ENCODE measurements around the gene HSD3B2. TPM values are rescaled to one million over a fixed set of nuclear protein-coding genes. Genes with fewer than 3 reads are reported as not detected.

HSD3B2 gene
- total and polyA plus RNA-seq, 2 experiments from 2014 or later = not detected

GRCh38 chr1:119430486-119430885 is 15.5 kb downstream of the HSD3B2 start:
- Mint-ChIP-seq H3K27ac (no peak overlapping the region), H3K36me3 (ENCODE audit: low read depth) (no peaks in the 10 kb centered on the region), H3K4me3 (no peak overlapping the region), H3K4me1 (peaks cover 12% of the 10 kb centered on the region), H3K9me3 (no peaks in the 10 kb centered on the region; the same call in 2 of the 3 replicates), H3K27me3 (ENCODE audit: insufficient read depth, low read depth, poor library complexity) (peaks cover 5% of the 10 kb centered on the region)
- peaks cover 11% of the 10 kb centered on the region for H3K9me2 ChIP-seq (ENCODE audit: insufficient read depth)
- no peak overlapping the region for H3K4me2 ChIP-seq
- 0 out of 2 replicates have a peak overlapping the region, but pooled peaks have one; percentile 52 for H2AFZ ChIP-seq
- H4K20me1 ChIP-seq (replicated peaks; ENCODE audit: insufficient read depth) = no peaks in the 10 kb centered on the region
- no peak overlapping the region for H3K4me3 ChIP-seq
- H3K27me3 ChIP-seq (ENCODE audit: insufficient read depth) = no peaks in the 10 kb centered on the region
- no peaks in the 10 kb centered on the region for H3F3A ChIP-seq (replicated peaks; ENCODE audit: low read depth)
- no peaks in the 10 kb centered on the region for H3K36me3 ChIP-seq (ENCODE audit: insufficient read depth)
- no peaks in the 10 kb centered on the region for H3K4me1 ChIP-seq (ENCODE audit: insufficient read depth)
- H3K79me2 ChIP-seq (replicated peaks; ENCODE audit: insufficient read depth) = no peaks in the 10 kb centered on the region
- TF ChIP-seq STAT1 (IDR thresholded peaks at IDR 0.05; ENCODE audit: unreplicated experiment) (no peak), ZNF331 (CRISPR knock-in tag; IDR thresholded peaks at IDR 0.05; ENCODE audit: low read depth) (no peak), POLR2AphosphoS5 (IDR thresholded peaks at IDR 0.05; ENCODE audit: low read depth) (no peak), CREB1 (CRISPR knock-in tag; IDR thresholded peaks at IDR 0.05; ENCODE audit: low read depth) (no peak), EZH2phosphoT487 (IDR thresholded peaks at IDR 0.05; ENCODE audit: unreplicated experiment) (no peak), EZH2 (IDR thresholded peaks at IDR 0.05; ENCODE audit: low read depth, unreplicated experiment) (no peak), ZNF462 (CRISPR knock-in tag; IDR thresholded peaks at IDR 0.05) (no peak), ZNF114 (CRISPR knock-in tag; IDR thresholded peaks at IDR 0.05) (no peak), REST (IDR thresholded peaks at IDR 0.05; ENCODE audit: unreplicated experiment) (no peak), NANOG (IDR thresholded peaks at IDR 0.05; ENCODE audit: borderline replicate concordance) (no peak), JUNB (IDR thresholded peaks at IDR 0.05; ENCODE audit: unreplicated experiment) (no peak), CTCF (conservative IDR thresholded peaks at IDR 0.05; ENCODE audit: low read depth in 2 of 2) (no peak), ETS1 (IDR thresholded peaks at IDR 0.05) (no peak)
- ATAC-seq (no peak), DNase-seq (ENCODE audit: low spot score) (no peak)
- H3K27ac ChIP-seq (ENCODE audit: low read depth) = no peak overlapping the region
